Mesothelial cell of epicardium (in vitro differentiated cells): ENCODE measurements around the gene LUZP2. TPM values are rescaled to one million over a fixed set of nuclear protein-coding genes. Genes with fewer than 3 reads are reported as not detected.
A peak's percentile ranks its signal among the peaks of the same experiment; 100 is the strongest.

Source experiments
- DNase-seq, 2 experiments: peaks; one replicate each; pipeline ENCODE4 v3.0.0; 2021; ENCODE audit warnings: low spot score in 2 of 2; ENCODE audit not compliant: unreplicated experiment in 2 of 2
- H3K27ac Mint-ChIP-seq: 2 replicates; pipeline ENCODE4 v1.8.0; 2021; ENCODE audit warnings: mixed read lengths
- H3K27me3 Mint-ChIP-seq: 2 replicates; pipeline ENCODE4 v1.8.0; 2021; ENCODE audit warnings: low read depth, mixed read lengths
- H3K36me3 Mint-ChIP-seq: 2 replicates; pipeline ENCODE4 v1.8.0; 2021; ENCODE audit warnings: mixed read lengths
- H3K4me1 Mint-ChIP-seq: 2 replicates; pipeline ENCODE4 v1.8.0; 2021; ENCODE audit warnings: mixed read lengths
- H3K4me3 Mint-ChIP-seq: 2 replicates; pipeline ENCODE4 v1.8.0; 2021; ENCODE audit warnings: mild to moderate bottlenecking, moderate library complexity, mixed read lengths
- H3K9me3 Mint-ChIP-seq: 2 replicates; pipeline ENCODE4 v1.8.0; 2021; ENCODE audit warnings: mixed read lengths
- CTCF ChIP-seq: fragments of 200-600 bp; sonication (generic); IDR thresholded peaks from one replicate; pipeline ENCODE4 v1.5.0; 2021; ENCODE audit warnings: antibody characterized with exemption; ENCODE audit not compliant: unreplicated experiment
- total RNA-seq: library from RNA; stranded (reverse); gene quantifications from 3 replicates; pipeline ENCODE4 v1.2.1, GENCODE V29; 2021

The LUZP2 gene
- total RNA-seq, 1 donor from 2014 or later, result 4.5 TPM

DNA sequence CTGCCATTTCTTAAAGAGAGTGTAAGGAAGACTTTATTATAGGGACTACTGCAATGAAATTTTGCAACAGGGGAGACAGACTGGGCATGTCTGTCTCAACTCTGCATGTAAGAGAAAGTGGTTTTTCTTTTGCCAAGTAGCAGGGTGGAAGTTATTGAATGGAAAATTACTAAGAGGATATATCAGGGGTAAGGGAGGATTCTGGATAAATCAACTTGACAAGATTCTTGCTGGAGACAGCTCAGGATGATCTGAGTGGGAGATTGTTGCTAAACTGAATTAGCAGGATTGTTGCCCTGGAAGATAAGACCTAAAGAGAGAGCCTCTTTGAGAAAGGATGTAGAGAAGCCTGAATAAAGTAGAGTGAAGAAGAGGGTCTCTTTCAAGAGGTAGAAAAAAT lies 145.8 kb downstream of the LUZP2 start:
- H3K27me3 Mint-ChIP-seq, result no peaks in the 10 kb centered on the region
- no peak for DNase-seq
- peaks cover 3% of the 10 kb centered on the region for H3K36me3 Mint-ChIP-seq
- H3K27ac Mint-ChIP-seq, result peak overlapping the region; percentile 8
- peaks cover 3% of the 10 kb centered on the region for H3K9me3 Mint-ChIP-seq
- H3K4me1 Mint-ChIP-seq, result peaks cover 7% of the 10 kb centered on the region
- no peak for TF ChIP-seq CTCF
- no peak overlapping the region for H3K4me3 Mint-ChIP-seq

DNA sequence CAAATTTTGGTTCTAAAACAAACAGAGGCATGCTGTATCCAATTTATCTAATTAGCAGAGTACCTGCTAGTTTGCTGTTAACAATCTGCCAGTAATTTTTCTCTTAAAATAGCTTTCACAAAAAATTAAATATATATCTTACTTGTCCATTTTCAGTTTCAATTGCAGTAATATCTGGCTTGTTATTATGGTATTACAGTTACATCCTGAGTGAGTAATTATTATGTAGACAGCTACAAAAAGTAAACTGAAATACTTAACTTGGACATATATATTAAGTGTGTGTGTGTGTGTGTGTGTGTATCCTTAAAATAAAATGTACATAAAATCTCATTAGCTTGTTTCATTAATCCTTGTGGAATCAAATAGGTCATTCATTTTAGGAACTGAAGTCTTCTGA lies 148.7 kb downstream of the LUZP2 start:
- Mint-ChIP-seq H3K9me3 (no peaks in the 10 kb centered on the region), H3K27me3 (no peaks in the 10 kb centered on the region), H3K4me3 (no peak overlapping the region), H3K4me1 (peaks cover 7% of the 10 kb centered on the region), H3K27ac (no peak overlapping the region), H3K36me3 (no peaks in the 10 kb centered on the region)
- DNase-seq, result no peak
- TF ChIP-seq CTCF, result no peak

- no peak for DNase-seq
- H3K27ac Mint-ChIP-seq, result no peak overlapping the region
- TF ChIP-seq CTCF, result no peak
- no peaks in the 10 kb centered on the region for H3K9me3 Mint-ChIP-seq
- H3K36me3 Mint-ChIP-seq, result no peaks in the 10 kb centered on the region
- H3K4me3 Mint-ChIP-seq, result no peak overlapping the region
- H3K27me3 Mint-ChIP-seq, result no peaks in the 10 kb centered on the region
- H3K4me1 Mint-ChIP-seq, result no peaks in the 10 kb centered on the region
Measured at GRCh38 chr11:24651873-24652272, 155.0 kb downstream of the LUZP2 start.

DNA sequence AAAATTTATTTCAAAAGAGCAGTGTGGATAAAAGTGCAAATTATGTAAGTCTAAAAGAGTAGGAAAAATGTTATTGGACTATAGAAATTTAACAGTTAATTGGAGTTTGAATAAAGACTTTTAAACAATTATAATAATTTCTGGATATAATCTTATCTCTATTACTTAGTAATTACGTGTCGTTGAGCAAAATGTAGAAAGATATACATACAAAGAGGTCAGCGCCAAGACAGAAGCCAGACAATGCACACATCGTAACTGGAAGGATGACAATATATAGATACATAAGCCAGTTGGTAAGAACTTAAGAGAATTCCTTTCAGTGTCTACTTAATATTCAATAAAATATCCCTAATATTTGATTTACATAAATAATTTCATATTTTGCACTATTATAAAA lies 157.0 kb downstream of the LUZP2 start:
- Mint-ChIP-seq H3K9me3 (no peaks in the 10 kb centered on the region), H3K4me3 (no peak overlapping the region), H3K27me3 (no peaks in the 10 kb centered on the region), H3K27ac (no peak overlapping the region), H3K4me1 (no peaks in the 10 kb centered on the region), H3K36me3 (no peaks in the 10 kb centered on the region)
- no peak for DNase-seq
- TF ChIP-seq CTCF, result no peak

- H3K36me3 Mint-ChIP-seq, result peaks cover 7% of the 10 kb centered on the region
- no peak overlapping the region for H3K27ac Mint-ChIP-seq
- H3K4me3 Mint-ChIP-seq, result no peak overlapping the region
- peaks cover 8% of the 10 kb centered on the region for H3K4me1 Mint-ChIP-seq
- peaks cover 17% of the 10 kb centered on the region for H3K9me3 Mint-ChIP-seq
- no peak for TF ChIP-seq CTCF
- no peaks in the 10 kb centered on the region for H3K27me3 Mint-ChIP-seq
- no peak for DNase-seq
Measured at GRCh38 chr11:24661331-24661730, 164.5 kb downstream of the LUZP2 start.

- Mint-ChIP-seq H3K4me1 (peaks cover 14% of the 10 kb centered on the region), H3K27ac (no peak overlapping the region), H3K27me3 (no peaks in the 10 kb centered on the region), H3K36me3 (peaks cover 7% of the 10 kb centered on the region), H3K9me3 (peaks cover 17% of the 10 kb centered on the region), H3K4me3 (no peak overlapping the region)
- DNase-seq, result no peak
- TF ChIP-seq CTCF, result no peak
Measured at GRCh38 chr11:24664399-24664798, 167.5 kb downstream of the LUZP2 start.
